HG03095 (cell line): ENCODE data around the gene TFF2.

Source experiments
- ATAC-seq: cut with Tn5 transposase; IDR thresholded peaks from one replicate; pipeline ENCODE4 v1.9.1; 2021; ENCODE audit warnings: moderate library complexity; ENCODE audit not compliant: unreplicated experiment

The TFF2 gene

GRCh38 chr21:42347601-42348327, 3.0 kb downstream of the TFF2 start:
- no peak for ATAC-seq

GRCh38 chr21:42346866-42347600, 3.8 kb downstream of the TFF2 start:
- no peak for ATAC-seq

GRCh38 chr21:42346441-42346840, 4.4 kb downstream of the TFF2 start:
- ATAC-seq, result no peak

- ATAC-seq, result no peak
These were observed 6.2 kb downstream of the TFF2 start for GRCh38 chr21:42344631-42345030.

- no peak for ATAC-seq
These were observed 6.8 kb downstream of the TFF2 start for GRCh38 chr21:42343963-42344510.

GRCh38 chr21:42343556-42343955, 7.2 kb downstream of the TFF2 start:
- ATAC-seq, result no peak

- no peak for ATAC-seq
These were observed 7.7 kb downstream of the TFF2 start for GRCh38 chr21:42343101-42343500.

GRCh38 chr21:42341776-42342542, 8.8 kb downstream of the TFF2 start:
- ATAC-seq, result no peak

GRCh38 chr21:42340187-42341050, 10.4 kb downstream of the TFF2 start:
- no peak for ATAC-seq

GRCh38 chr21:42338729-42339715, 11.8 kb downstream of the TFF2 start:
- no peak for ATAC-seq

- ATAC-seq, result no peak
These were observed 12.7 kb downstream of the TFF2 start for GRCh38 chr21:42337830-42338728.

- ATAC-seq, result no peak
These were observed 13.5 kb downstream of the TFF2 start for GRCh38 chr21:42337276-42337675.

GRCh38 chr21:42336054-42336453, 14.7 kb downstream of the TFF2 start:
- no peak for ATAC-seq

GRCh38 chr21:42332557-42333317, 18.1 kb downstream of the TFF2 start:
- no peak for ATAC-seq

- no peak for ATAC-seq
These were observed 19.1 kb downstream of the TFF2 start for GRCh38 chr21:42331660-42332059.

GRCh38 chr21:42330380-42331371, 20.1 kb downstream of the TFF2 start:
- no peak for ATAC-seq
